Astrocyte (in vitro differentiated cells and primary cell): ENCODE measurements around the gene GLYATL1B.
"Not testable (repeated sequence)": the region's sequence is repeated elsewhere in the genome, so short reads cannot be mapped to it uniquely, and the experiment has no call there.

ENCODE experiments used
- CTCF ChIP-seq: IDR thresholded peaks from 2 replicates; pipeline ENCODE4 v1.5.1; 2011; ENCODE audit warnings: low read depth, mild to moderate bottlenecking, inconsistent platforms, low read length, moderate library complexity; ENCODE audit not compliant: insufficient read depth
- EZH2 ChIP-seq: IDR thresholded peaks from 2 replicates; pipeline ENCODE4 v1.6.1; 2012; ENCODE audit warnings: mild to moderate bottlenecking, low read length, inconsistent platforms; ENCODE audit not compliant: insufficient read depth

GRCh38 chr11:59095972-59096575 is 10.0 kb downstream of the GLYATL1B start:
- TF ChIP-seq CTCF, EZH2: not testable (repeated sequence)
